NK-92 (cell line): ENCODE data around the gene THTPA.
A peak's percentile ranks its signal among the peaks of the same experiment; 100 is the strongest.

Experiments used
- DNase-seq: peaks from one replicate; lab custom pipeline; 2025; ENCODE audit not compliant: unreplicated experiment; lab: John Stamatoyannopoulos, UW

The THTPA gene

GRCh38 chr14:23566778-23567185 is 10.7 kb downstream of the THTPA start:
- no peak for DNase-seq

- peak; percentile 6 for DNase-seq
These were observed 11.3 kb downstream of the THTPA start, which contains the start of gene AP1G2 for GRCh38 chr14:23567186-23568020. Gene AP1G2, minus strand, starts transcription at chr14:23567791. Its CDS starts 477 bp downstream, at chr14:23567314.

GRCh38 chr14:23568021-23568599 is 12.0 kb downstream of the THTPA start:
- DNase-seq: no peak

- no peak for DNase-seq
These were observed 12.7 kb downstream of the THTPA start for GRCh38 chr14:23568600-23569331.

GRCh38 chr14:23569443-23570151 is 13.5 kb downstream of the THTPA start:
- DNase-seq: no peak

- no peak for DNase-seq
These were observed 14.9 kb downstream of the THTPA start for GRCh38 chr14:23570806-23571483.

GRCh38 chr14:23571701-23572523 is 15.8 kb downstream of the THTPA start:
- DNase-seq: no peak

GRCh38 chr14:23572524-23572828 is 16.4 kb downstream of the THTPA start:
- DNase-seq: no peak

GRCh38 chr14:23572836-23573235 is 16.8 kb downstream of the THTPA start:
- no peak for DNase-seq

GRCh38 chr14:23573384-23574015 is 17.4 kb downstream of the THTPA start:
- no peak for DNase-seq

GRCh38 chr14:23577004-23577681 is 21.1 kb downstream of the THTPA start:
- no peak for DNase-seq

- no peak for DNase-seq
These were observed 21.8 kb downstream of the THTPA start for GRCh38 chr14:23577710-23578392.

GRCh38 chr14:23578560-23579310 is 22.7 kb downstream of the THTPA start, which contains the start of gene JPH4:
Gene JPH4, minus strand, starts transcription at chr14:23578790. Its CDS starts 1,337 bp downstream, at chr14:23577453.
- no peak for DNase-seq

GRCh38 chr14:23579311-23579630 is 23.2 kb downstream of the THTPA start:
- DNase-seq: no peak

- DNase-seq: no peak
These were observed 23.7 kb downstream of the THTPA start for GRCh38 chr14:23579739-23580138.

- no peak for DNase-seq
These were observed 24.3 kb downstream of the THTPA start for GRCh38 chr14:23580152-23580926.

GRCh38 chr14:23580948-23581281 is 24.8 kb downstream of the THTPA start:
- DNase-seq: no peak
